ENCODE data around the gene LRRC7.

Gene LRRC7

DNA sequence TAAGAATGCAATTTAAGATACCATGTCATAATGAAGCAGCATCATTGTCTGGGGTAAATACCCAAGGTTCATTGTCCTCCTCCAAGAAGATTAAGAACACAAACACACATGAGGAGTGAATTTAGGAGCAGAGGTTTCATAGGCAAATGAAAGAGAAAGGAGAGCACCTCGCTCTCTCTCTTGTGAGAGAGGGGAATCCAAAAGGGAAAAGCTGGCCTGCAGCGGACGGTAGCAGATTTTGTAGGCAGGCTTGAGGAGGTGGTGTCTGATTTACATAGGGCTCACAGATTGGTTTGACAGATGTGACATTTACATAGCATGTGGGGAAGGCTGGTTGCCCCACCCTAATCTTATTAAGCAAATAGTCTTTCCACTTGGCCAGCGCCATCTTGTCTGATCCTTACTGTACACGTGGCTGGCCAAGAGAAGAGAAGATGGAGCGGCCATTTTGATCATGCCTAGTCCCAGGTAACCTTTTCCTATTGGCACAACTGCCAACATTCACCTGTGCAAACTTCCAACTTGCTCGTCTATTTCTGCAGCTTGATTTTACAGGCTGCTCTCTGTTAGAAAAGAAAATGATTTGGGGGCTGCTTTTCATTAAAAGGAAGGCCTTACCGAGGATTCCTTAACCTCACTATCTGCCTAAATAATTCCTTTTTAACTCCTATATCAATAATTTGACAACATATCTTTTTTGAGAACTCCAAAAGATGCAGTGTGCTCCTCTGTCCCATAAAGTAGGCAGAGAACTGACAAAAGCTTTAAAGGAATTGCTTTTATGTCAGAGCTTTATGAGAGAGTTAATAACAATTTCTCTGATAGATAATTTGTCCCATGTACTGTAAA is 16.0 kb upstream of the LRRC7 start:
- H3K4me3 ChIP-seq (ENCODE audit: low read depth, low read length): no peak overlapping the region
- TF ChIP-seq, protein P1, sequence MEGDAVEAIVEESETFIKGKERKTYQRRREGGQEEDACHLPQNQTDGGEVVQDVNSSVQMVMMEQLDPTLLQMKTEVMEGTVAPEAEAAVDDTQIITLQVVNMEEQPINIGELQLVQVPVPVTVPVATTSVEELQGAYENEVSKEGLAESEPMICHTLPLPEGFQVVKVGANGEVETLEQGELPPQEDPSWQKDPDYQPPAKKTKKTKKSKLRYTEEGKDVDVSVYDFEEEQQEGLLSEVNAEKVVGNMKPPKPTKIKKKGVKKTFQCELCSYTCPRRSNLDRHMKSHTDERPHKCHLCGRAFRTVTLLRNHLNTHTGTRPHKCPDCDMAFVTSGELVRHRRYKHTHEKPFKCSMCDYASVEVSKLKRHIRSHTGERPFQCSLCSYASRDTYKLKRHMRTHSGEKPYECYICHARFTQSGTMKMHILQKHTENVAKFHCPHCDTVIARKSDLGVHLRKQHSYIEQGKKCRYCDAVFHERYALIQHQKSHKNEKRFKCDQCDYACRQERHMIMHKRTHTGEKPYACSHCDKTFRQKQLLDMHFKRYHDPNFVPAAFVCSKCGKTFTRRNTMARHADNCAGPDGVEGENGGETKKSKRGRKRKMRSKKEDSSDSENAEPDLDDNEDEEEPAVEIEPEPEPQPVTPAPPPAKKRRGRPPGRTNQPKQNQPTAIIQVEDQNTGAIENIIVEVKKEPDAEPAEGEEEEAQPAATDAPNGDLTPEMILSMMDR (IDR thresholded peaks at IDR 0.05; ENCODE audit: insufficient read depth, low read length, missing control alignments): no peak
- no peak for DNase-seq (ENCODE audit: low read depth, low spot score)
- ChIA-PET CTCF (no interaction called here), POLR2A (no interaction called here)

- ChIA-PET CTCF (no interaction called here), POLR2A (no interaction called here)
- TF ChIP-seq, protein P1 (IDR thresholded peaks at IDR 0.05; ENCODE audit: insufficient read depth, low read length, missing control alignments): no peak
- no peak for DNase-seq (ENCODE audit: low read depth, low spot score)
- no peak overlapping the region for H3K4me3 ChIP-seq (ENCODE audit: low read depth, low read length)
These were observed 14.0 kb upstream of the LRRC7 start for GRCh38 chr1:69553726-69554125.

GRCh38 chr1:69568421-69569174 is 876 bp downstream of the LRRC7 start:
- ChIA-PET CTCF (interaction anchor here (0.6 kb wide), 1 partner anchor 1221 kb away, joined by 3 read pairs; no protein-coding TSS in a partner anchor), POLR2A (no interaction called here)
- DNase-seq (ENCODE audit: low read depth, low spot score): no peak
- H3K4me3 ChIP-seq (ENCODE audit: low read depth, low read length): peak overlapping the region; percentile 24
- TF ChIP-seq, protein P1 (IDR thresholded peaks at IDR 0.05; ENCODE audit: insufficient read depth, low read length, missing control alignments): no peak

GRCh38 chr1:69569175-69569541 is 1.4 kb downstream of the LRRC7 start:
- no peak overlapping the region for H3K4me3 ChIP-seq (ENCODE audit: low read depth, low read length)
- POLR2A ChIA-PET: no interaction called here
- TF ChIP-seq, protein P1 (IDR thresholded peaks at IDR 0.05; ENCODE audit: insufficient read depth, low read length, missing control alignments): no peak
- CTCF ChIA-PET: no interaction called here
- DNase-seq (ENCODE audit: low read depth, low spot score): no peak

GRCh38 chr1:69569576-69570328 is 2.0 kb downstream of the LRRC7 start:
- TF ChIP-seq, protein P1 (IDR thresholded peaks at IDR 0.05; ENCODE audit: insufficient read depth, low read length, missing control alignments): no peak
- POLR2A ChIA-PET: no interaction called here
- CTCF ChIA-PET: no interaction called here
- no peak overlapping the region for H3K4me3 ChIP-seq (ENCODE audit: low read depth, low read length)
- DNase-seq (ENCODE audit: low read depth, low spot score): no peak

DNA sequence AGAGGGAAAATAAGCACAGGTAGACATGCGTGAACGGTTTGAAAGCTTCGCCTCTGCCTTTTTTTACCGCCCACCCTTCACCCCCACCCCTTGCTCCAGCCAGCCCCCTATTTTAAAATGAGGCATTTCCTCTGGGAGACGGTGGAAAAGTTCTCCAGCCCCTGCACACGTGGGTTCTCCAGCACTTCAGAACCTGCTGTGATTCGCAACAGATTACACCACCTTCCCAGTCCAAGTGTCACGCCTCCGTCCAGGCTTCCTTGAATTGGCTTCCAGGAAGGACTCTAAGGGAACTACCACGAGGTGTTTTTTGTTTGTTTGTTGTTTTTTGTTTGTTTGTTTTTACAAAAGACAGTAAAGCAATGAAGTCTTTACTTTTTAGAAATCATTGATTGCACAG is 2.6 kb downstream of the LRRC7 start:
- POLR2A ChIA-PET: no interaction called here
- TF ChIP-seq, protein P1 (IDR thresholded peaks at IDR 0.05; ENCODE audit: insufficient read depth, low read length, missing control alignments): no peak
- no peak for DNase-seq (ENCODE audit: low read depth, low spot score)

More for the DNA sequence above, 2.6 kb downstream of the LRRC7 start:
- CTCF ChIA-PET: no interaction called here
- H3K4me3 ChIP-seq (ENCODE audit: low read depth, low read length): no peak overlapping the region
